Parathyroid adenoma (tissue), 2 donors: ENCODE results near the gene GOPC.

ENCODE experiments used
- H2AFZ ChIP-seq: fragments of 300-600 bp; sonication (generic); one replicate; pipeline ENCODE4 v1.7.0; 2017; ENCODE audit warnings: antibody characterized with exemption, mild to moderate bottlenecking
- H3K27ac ChIP-seq: fragments of 300-600 bp; sonication (generic); one replicate; pipeline ENCODE4 v1.7.0; 2017
- H3K27me3 ChIP-seq: fragments of 300-600 bp; sonication (generic); one replicate; pipeline ENCODE4 v1.7.0; 2017; ENCODE audit warnings: low read length; ENCODE audit not compliant: control insufficient read depth, insufficient read depth
- H3K36me3 ChIP-seq: fragments of 300-600 bp; sonication (generic); one replicate; pipeline ENCODE4 v1.7.0; 2017; ENCODE audit warnings: low read length; ENCODE audit not compliant: control insufficient read depth, insufficient read depth
- H3K4me1 ChIP-seq: fragments of 300-600 bp; sonication (generic); one replicate; pipeline ENCODE4 v1.7.0; 2017; ENCODE audit warnings: control low read depth
- H3K4me2 ChIP-seq: fragments of 300-600 bp; sonication (generic); one replicate; pipeline ENCODE4 v1.7.0; 2017; ENCODE audit warnings: low read length
- H3K4me3 ChIP-seq: fragments of 300-600 bp; sonication (generic); one replicate; pipeline ENCODE4 v1.7.0; 2017; ENCODE audit warnings: low read depth, low read length
- H3K79me2 ChIP-seq: fragments of 300-600 bp; sonication (generic); one replicate; pipeline ENCODE4 v1.7.0; 2017; ENCODE audit warnings: control low read depth
- H3K9ac ChIP-seq: fragments of 300-600 bp; sonication (generic); one replicate; pipeline ENCODE4 v1.7.0; 2017; ENCODE audit warnings: mild to moderate bottlenecking
- H3K9me3 ChIP-seq: fragments of 300-600 bp; sonication (generic); one replicate; pipeline ENCODE4 v1.7.0; 2017; ENCODE audit warnings: low read length; ENCODE audit not compliant: control insufficient read depth
- CTCF ChIP-seq: fragments of 300-600 bp; sonication (generic); IDR thresholded peaks from one replicate; pipeline ENCODE4 v1.7.0; 2017; ENCODE audit warnings: antibody characterized with exemption, mild to moderate bottlenecking
- donor health status: primary hyperparathyroidism.

GOPC gene

GRCh38 chr6:117616391-117617209 lies 14.3 kb upstream of the GOPC start:
- Histone ChIP-seq H3K4me3 (no peak overlapping the region), H3K27ac (no peak overlapping the region), H3K79me2 (no peaks in the 10 kb centered on the region), H3K4me1 (no peaks in the 10 kb centered on the region), H3K4me2 (no peak overlapping the region), H3K27me3 (no peaks in the 10 kb centered on the region), H2AFZ (no peak overlapping the region), H3K9ac (no peak overlapping the region), H3K36me3 (no peaks in the 10 kb centered on the region), H3K9me3 (no peaks in the 10 kb centered on the region)
- no peak for TF ChIP-seq CTCF

GRCh38 chr6:117615750-117616390 lies 13.6 kb upstream of the GOPC start:
- Histone ChIP-seq H3K4me2 (no peak overlapping the region), H3K9ac (no peak overlapping the region), H3K9me3 (no peaks in the 10 kb centered on the region), H3K27me3 (no peaks in the 10 kb centered on the region), H3K36me3 (no peaks in the 10 kb centered on the region), H3K79me2 (no peaks in the 10 kb centered on the region), H3K4me1 (no peaks in the 10 kb centered on the region), H3K27ac (no peak overlapping the region), H3K4me3 (no peak overlapping the region), H2AFZ (no peak overlapping the region)
- no peak for TF ChIP-seq CTCF

GRCh38 chr6:117613920-117614560 lies 11.7 kb upstream of the GOPC start:
- Histone ChIP-seq H3K79me2 (no peaks in the 10 kb centered on the region), H3K4me2 (no peak overlapping the region), H3K4me3 (no peak overlapping the region), H3K4me1 (no peaks in the 10 kb centered on the region), H3K9ac (no peak overlapping the region), H3K27ac (no peak overlapping the region), H2AFZ (no peak overlapping the region), H3K27me3 (no peaks in the 10 kb centered on the region), H3K9me3 (no peaks in the 10 kb centered on the region), H3K36me3 (no peaks in the 10 kb centered on the region)
- TF ChIP-seq CTCF, result no peak

GRCh38 chr6:117607511-117607910 lies 5.2 kb upstream of the GOPC start:
- peaks cover 3% of the 10 kb centered on the region for H3K79me2 ChIP-seq
- no peak overlapping the region for H2AFZ ChIP-seq
- H3K36me3 ChIP-seq, result no peaks in the 10 kb centered on the region

More at GRCh38 chr6:117607511-117607910, 5.2 kb upstream of the GOPC start:
- Histone ChIP-seq H3K4me3 (no peak overlapping the region), H3K9ac (no peak overlapping the region), H3K4me1 (no peaks in the 10 kb centered on the region), H3K4me2 (no peak overlapping the region), H3K27me3 (no peaks in the 10 kb centered on the region), H3K27ac (no peak overlapping the region), H3K9me3 (no peaks in the 10 kb centered on the region)
- TF ChIP-seq CTCF, result no peak
